CD4-positive, alpha-beta memory T cell (primary cell): Measurements from ENCODE around the gene PAX2. TPM values are rescaled to one million over a fixed set of nuclear protein-coding genes. Genes with fewer than 3 reads are reported as not detected.

Experiments used
- CTCF ChIA-PET: fragments of 350-600 bp; sonication (Branson Sonifier 250); formaldehyde crosslinking; loops from one replicate; lab custom pipeline; 2021; ENCODE audit warnings: inconsistent platforms; ENCODE audit not compliant: partially characterized antibody; lab: Charles Lee
- POLR2A ChIA-PET: fragments of 350-600 bp; sonication (Branson Sonifier 250); formaldehyde crosslinking; loops from one replicate; lab custom pipeline; 2021; ENCODE audit not compliant: partially characterized antibody; lab: Charles Lee
- DNase-seq, 5 donors: peaks; one replicate each; pipeline versions ENCODE4 v3.0.0 to v3.0.0-alpha.2; 2020 to 2022; ENCODE audit warnings: mixed read lengths in 1 of 5
- H3K27ac ChIP-seq: one replicate; pipeline ENCODE4 v1.7.0; 2013; ENCODE audit warnings: low read depth, low read length
- H3K27me3 ChIP-seq: 2 replicates; pipeline ENCODE4 v1.7.0; 2013; ENCODE audit warnings: mild to moderate bottlenecking, low read length, moderate library complexity; ENCODE audit not compliant: insufficient read depth
- H3K36me3 ChIP-seq: 2 replicates; pipeline ENCODE4 v1.7.0; 2013; ENCODE audit warnings: mild to moderate bottlenecking, low read length, moderate library complexity; ENCODE audit not compliant: insufficient read depth
- H3K4me1 ChIP-seq: 2 replicates; pipeline ENCODE4 v1.7.0; 2013; ENCODE audit warnings: mild to moderate bottlenecking, low read length, moderate library complexity; ENCODE audit not compliant: insufficient read depth
- H3K4me3 ChIP-seq, 2 donors: one replicate each; pipeline ENCODE4 v1.7.0; 2013; ENCODE audit warnings: low read length in 2 of 2, mild to moderate bottlenecking in 1 of 2
- H3K9me3 ChIP-seq, 2 donors: one replicate each; pipeline ENCODE4 v1.7.0; 2013; ENCODE audit warnings: low read length in 2 of 2, control low read depth in 1 of 2; ENCODE audit not compliant: control insufficient read depth in 1 of 2
- H3K27ac Mint-ChIP-seq, 7 donors: one replicate each; pipeline ENCODE4 v1.8.0; 2020 to 2021; ENCODE audit warnings: mixed read lengths in 7 of 7, mild to moderate bottlenecking in 6 of 7, inconsistent platforms in 3 of 7, moderate library complexity in 3 of 7
- H3K27me3 Mint-ChIP-seq, 2 donors: one replicate each; pipeline ENCODE4 v1.8.0; 2020 to 2021; ENCODE audit warnings: mixed read lengths in 2 of 2
- H3K36me3 Mint-ChIP-seq, 2 donors: one replicate each; pipeline ENCODE4 v1.8.0; 2020 to 2021; ENCODE audit warnings: mixed read lengths in 2 of 2, inconsistent platforms in 1 of 2, mild to moderate bottlenecking in 1 of 2
- H3K4me1 Mint-ChIP-seq, 4 donors: one replicate each; pipeline ENCODE4 v1.8.0; 2020 to 2021; ENCODE audit warnings: mixed read lengths in 4 of 4, mild to moderate bottlenecking in 1 of 4
- H3K4me3 Mint-ChIP-seq, 8 donors: one replicate each; pipeline ENCODE4 v1.8.0; 2020 to 2021; ENCODE audit warnings: mixed read lengths in 8 of 8, mild to moderate bottlenecking in 7 of 8, moderate library complexity in 6 of 8, inconsistent platforms in 3 of 8
- H3K9me3 Mint-ChIP-seq, 8 donors: one replicate each; pipeline ENCODE4 v1.8.0; 2020 to 2021; ENCODE audit warnings: mixed read lengths in 8 of 8, mild to moderate bottlenecking in 5 of 8, inconsistent platforms in 3 of 8, moderate library complexity in 1 of 8
- intact Hi-C: fragments of 100-400 bp; cut with micrococcal nuclease; formaldehyde crosslinking; loops from one replicate; pipeline ENCODE4 v1.15.1; 2023
- polyA plus RNA-seq, 2 donors: library from polyadenylated mRNA; unstranded; fragments of 300-500 nt; fragmentation: Illumina TruSeq; gene quantifications; one replicate each; pipeline ENCODE4 v1.2.3, GENCODE V29; 2021
- total RNA-seq, 2 experiments: library from RNA; stranded (reverse); gene quantifications; one replicate each; pipeline ENCODE4 v1.2.3, GENCODE V29; 2021

Gene PAX2
- total and polyA plus RNA-seq, 4 experiments from 2014 or later, result not detected

DNA sequence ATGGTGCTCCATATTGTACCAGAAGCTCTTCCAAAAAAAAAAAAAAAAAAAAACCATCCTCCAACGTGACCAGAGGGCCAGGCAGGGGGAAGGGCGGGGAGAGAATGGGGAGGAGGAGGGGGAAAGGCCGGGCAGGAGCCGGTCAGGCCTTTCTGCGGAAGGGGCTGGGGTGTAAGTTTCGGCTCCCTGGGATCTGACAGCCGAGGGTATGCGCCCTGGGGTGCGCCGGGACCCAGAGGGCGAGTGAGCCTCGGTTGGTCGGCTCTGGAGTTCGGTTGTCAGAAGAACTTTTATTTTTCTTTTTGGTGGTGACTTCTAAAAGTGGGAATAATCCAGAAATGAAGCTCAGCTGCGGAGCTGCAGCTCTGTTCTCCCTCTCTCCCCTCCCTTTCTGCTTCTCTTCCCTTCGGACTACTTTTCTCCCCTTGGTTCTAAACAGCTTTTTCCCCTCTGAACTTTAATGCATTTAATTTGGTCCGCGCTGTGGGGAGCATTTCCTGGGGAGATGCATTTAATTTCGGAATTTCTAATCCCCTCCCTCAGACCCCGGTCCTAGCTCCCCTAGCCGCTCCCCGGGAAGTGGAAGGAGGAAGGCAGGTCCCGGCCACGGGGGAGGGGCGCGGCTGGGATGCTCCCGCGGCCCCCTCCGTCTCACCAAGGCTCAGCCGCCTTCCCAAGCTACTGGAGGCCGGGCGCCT lies 3.9 kb upstream of the PAX2 start:
- Histone ChIP-seq H3K27ac (no peak overlapping the region), H3K27me3 (peaks cover 62% of the 10 kb centered on the region), H3K4me3 (no peak overlapping the region), H3K9me3 (no peaks in the 10 kb centered on the region), H3K36me3 (no peaks in the 10 kb centered on the region), H3K4me1 (peaks cover 34% of the 10 kb centered on the region)
- CTCF ChIA-PET, result interaction anchor here (0.5 to 1.4 kb wide), 6 partner anchors 13 to 222 kb away, joined by 3 to 4 read pairs (median 3); no protein-coding TSS in a partner anchor
- intact Hi-C loops, result loop anchor here (2.0 kb wide), 1 partner anchor 71 kb away; no protein-coding TSS in a partner anchor
- Mint-ChIP-seq H3K9me3 (peaks cover 0 to 2% (median 0%) of the 10 kb centered on the region in 8 donors), H3K36me3 (no peaks in the 10 kb centered on the region), H3K27ac (peak overlapping the region in 1 of 7 donors; percentile 15), H3K4me3 (peak overlapping the region in 1 of 8 donors; percentile 30), H3K4me1 (peaks cover 12 to 74% (median 38%) of the 10 kb centered on the region in 4 donors), H3K27me3 (peaks cover 61 to 67% of the 10 kb centered on the region in 2 donors)
- no peak for DNase-seq
- POLR2A ChIA-PET, result no interaction called here

DNA sequence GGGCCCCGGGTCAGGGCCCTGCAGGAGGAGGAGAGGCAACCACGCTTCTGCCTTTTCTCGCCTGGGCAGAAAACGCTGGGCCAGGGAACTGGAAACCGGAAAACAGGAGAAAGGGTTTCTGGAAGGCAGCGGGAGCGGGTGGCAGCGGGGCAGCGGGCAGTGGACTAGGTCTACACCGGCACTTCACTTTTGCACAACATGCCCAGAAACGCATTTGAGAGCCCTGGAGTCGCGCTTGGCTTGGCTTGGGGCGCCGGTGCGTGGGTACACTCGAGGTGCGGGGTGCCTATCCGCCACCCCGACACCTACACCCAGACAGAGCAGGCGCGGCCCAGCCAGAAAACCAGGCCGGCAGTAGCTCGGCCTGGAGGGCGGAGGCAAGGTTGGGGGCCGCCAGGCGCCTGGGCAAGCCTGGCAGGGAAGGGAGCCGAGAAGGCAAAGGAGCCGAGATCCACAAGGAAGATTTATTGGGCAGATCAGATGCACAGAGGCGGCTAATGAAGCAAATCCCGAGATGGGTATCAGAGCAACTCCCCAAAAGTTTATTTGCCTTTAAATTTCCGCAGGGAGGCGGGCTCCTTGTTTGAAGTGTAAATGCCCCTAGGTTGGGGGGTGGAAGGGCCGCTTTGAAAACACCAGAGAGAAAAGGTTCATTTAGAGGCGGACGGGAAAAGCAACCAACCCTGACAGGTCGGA lies 3.2 kb upstream of the PAX2 start:
- Histone ChIP-seq H3K27ac (no peak overlapping the region), H3K27me3 (peaks cover 62% of the 10 kb centered on the region), H3K36me3 (no peaks in the 10 kb centered on the region), H3K4me1 (peaks cover 33% of the 10 kb centered on the region), H3K9me3 (no peaks in the 10 kb centered on the region), H3K4me3 (no peak overlapping the region)
- DNase-seq, result no peak
- H3K4me1 Mint-ChIP-seq, result peaks cover 16 to 74% (median 42%) of the 10 kb centered on the region in 4 donors
- POLR2A ChIA-PET, result no interaction called here
- H3K27ac Mint-ChIP-seq, result no peak overlapping the region
- intact Hi-C loops, result loop anchor here (2.0 kb wide), 1 partner anchor 71 kb away; no protein-coding TSS in a partner anchor
- CTCF ChIA-PET, result interaction anchor here (0.5 to 2.5 kb wide), 6 partner anchors 11 to 195 kb away, joined by 3 to 13 read pairs (median 4); no protein-coding TSS in a partner anchor
- H3K9me3 Mint-ChIP-seq, result peaks cover 0 to 3% (median 0%) of the 10 kb centered on the region in 8 donors
- no peak overlapping the region for H3K4me3 Mint-ChIP-seq
- H3K36me3 Mint-ChIP-seq, result no peaks in the 10 kb centered on the region
- H3K27me3 Mint-ChIP-seq, result peaks cover 62 to 67% of the 10 kb centered on the region in 2 donors

DNA sequence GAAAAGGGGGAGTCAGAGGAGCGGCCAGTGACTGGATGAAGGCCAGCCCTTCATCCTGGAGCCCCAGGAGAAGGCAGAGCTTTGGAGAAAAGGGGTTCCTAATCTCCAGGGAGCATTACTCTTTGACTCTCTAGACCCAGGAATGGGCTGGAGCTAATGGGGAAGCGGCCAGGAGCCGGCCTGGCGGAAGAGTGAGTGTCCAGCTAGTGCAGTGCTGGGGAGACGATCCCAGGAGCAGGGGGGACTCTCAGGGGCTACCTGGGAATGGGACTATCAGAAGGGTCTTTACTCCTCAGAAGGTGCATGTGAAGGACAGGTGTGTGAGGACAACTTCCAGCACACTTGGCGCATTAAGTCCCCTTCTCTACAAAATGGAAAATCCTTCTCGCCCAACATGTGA lies 2.4 kb upstream of the PAX2 start:
- peak overlapping the region in 2 of 8 donors; percentile 45 to 69 for H3K4me3 Mint-ChIP-seq
- H3K27me3 ChIP-seq, result peaks cover 61% of the 10 kb centered on the region
- no peak overlapping the region for H3K4me3 ChIP-seq
- H3K36me3 ChIP-seq, result no peaks in the 10 kb centered on the region
- H3K4me1 ChIP-seq, result peaks cover 26% of the 10 kb centered on the region
- peaks cover 62 to 63% of the 10 kb centered on the region in 2 donors for H3K27me3 Mint-ChIP-seq
- POLR2A ChIA-PET, result no interaction called here
- peaks cover 16 to 69% (median 39%) of the 10 kb centered on the region in 4 donors for H3K4me1 Mint-ChIP-seq
- no peak for DNase-seq
- intact Hi-C loops, result loop anchor here (1.0 to 2.0 kb wide), 2 partner anchors 72 to 181 kb away; no protein-coding TSS in a partner anchor
- H3K9me3 ChIP-seq, result no peaks in the 10 kb centered on the region
- no peak overlapping the region for H3K27ac Mint-ChIP-seq
- CTCF ChIA-PET, result interaction anchor here (0.6 to 2.5 kb wide), 10 partner anchors 10 to 196 kb away, joined by 3 to 21 read pairs (median 4); no protein-coding TSS in a partner anchor
- H3K27ac ChIP-seq, result no peak overlapping the region
- no peaks in the 10 kb centered on the region for H3K36me3 Mint-ChIP-seq
- peaks cover 0 to 3% (median 0%) of the 10 kb centered on the region in 8 donors for H3K9me3 Mint-ChIP-seq

DNA sequence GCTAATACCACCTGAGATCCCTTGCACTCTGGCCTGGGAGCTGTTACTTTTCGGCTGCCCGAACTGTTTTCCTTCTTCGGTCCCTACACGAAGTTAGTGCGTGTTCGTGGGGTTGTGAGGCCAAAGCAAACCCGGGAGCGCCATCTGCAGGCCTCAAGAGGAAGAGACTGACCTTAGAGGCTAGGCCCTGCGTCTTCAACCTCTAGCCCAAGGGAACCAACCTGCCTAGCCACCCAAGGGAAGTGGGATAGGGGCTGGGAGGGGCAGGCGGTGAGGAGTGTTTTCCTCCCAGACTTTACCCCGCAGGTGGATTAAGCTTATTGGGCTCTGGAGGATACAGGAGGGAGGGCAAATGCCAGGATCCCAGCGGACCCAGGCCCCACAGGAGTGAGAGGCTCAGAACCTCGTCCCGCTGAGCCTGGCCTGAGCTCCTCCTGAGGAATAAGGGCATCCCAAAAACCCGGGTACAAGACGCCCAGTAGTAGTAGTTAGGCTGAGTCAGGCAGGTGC lies 1.7 kb upstream of the PAX2 start:
- Mint-ChIP-seq H3K4me3 (peak overlapping the region in 5 of 8 donors; percentile 29 to 84 (median 54)), H3K27ac (peak overlapping the region in 1 of 7 donors; percentile 70), H3K4me1 (peaks cover 14 to 67% (median 38%) of the 10 kb centered on the region in 4 donors), H3K36me3 (no peaks in the 10 kb centered on the region), H3K27me3 (peaks cover 55 to 60% of the 10 kb centered on the region in 2 donors), H3K9me3 (peaks cover 0 to 3% (median 0%) of the 10 kb centered on the region in 8 donors)
- intact Hi-C loops, result loop anchor here (1.0 to 2.0 kb wide), 2 partner anchors 73 to 181 kb away; no protein-coding TSS in a partner anchor
- DNase-seq, result peak in 4 of 5 donors; percentile 33 to 46 (median 45)
- no peak overlapping the region for H3K27ac ChIP-seq
- H3K9me3 ChIP-seq, result no peaks in the 10 kb centered on the region
- H3K27me3 ChIP-seq, result peaks cover 60% of the 10 kb centered on the region
- no peaks in the 10 kb centered on the region for H3K36me3 ChIP-seq
- no peak overlapping the region for H3K4me3 ChIP-seq
- peaks cover 28% of the 10 kb centered on the region for H3K4me1 ChIP-seq
- POLR2A ChIA-PET, result no interaction called here
- CTCF ChIA-PET, result interaction anchor here (0.8 to 2.5 kb wide), 9 partner anchors 10 to 197 kb away, joined by 3 to 21 read pairs (median 4); no protein-coding TSS in a partner anchor

DNA sequence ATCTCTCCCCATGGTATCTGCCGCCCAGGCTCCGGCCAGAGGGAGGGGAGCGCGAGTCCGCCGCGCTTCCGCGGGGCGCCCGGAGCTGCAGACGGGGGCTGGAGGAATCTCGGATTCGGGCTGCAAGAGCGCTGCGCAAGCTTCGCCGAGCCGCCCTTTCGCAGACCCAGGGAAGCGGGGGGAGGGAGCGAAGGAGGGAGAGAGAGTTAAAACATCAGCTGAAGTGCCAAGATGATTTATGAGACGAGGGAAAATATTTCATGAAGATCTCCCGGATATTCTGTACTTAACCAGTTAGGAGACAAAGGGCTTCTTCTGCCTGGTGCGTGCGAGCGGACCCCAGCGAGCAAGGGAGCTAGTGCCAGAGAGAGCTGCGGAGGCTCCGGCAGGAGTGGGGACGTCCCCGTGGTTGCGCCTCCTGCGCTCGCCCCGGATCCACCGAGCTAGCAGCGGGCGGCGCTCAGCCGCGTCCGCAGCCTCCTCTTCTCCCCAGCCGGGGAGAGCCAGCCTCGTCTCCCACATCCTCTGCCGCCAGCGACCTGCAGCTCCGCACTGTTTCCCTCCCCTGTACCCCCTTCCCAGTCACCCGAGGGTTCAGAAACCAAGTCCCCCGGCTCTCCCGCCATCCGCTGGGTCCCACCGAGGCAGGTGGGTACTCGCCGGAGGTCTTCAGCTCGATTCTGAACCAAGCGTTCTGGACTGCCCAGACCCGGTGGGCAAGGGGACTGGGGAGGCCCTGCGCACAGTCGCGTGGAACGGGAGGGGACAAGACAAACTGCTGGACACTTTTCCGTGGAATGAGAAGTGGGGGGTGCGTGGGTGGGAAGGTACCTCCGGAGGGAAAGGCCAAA lies 1.0 kb upstream of the PAX2 start:
- peaks cover 56% of the 10 kb centered on the region for H3K27me3 ChIP-seq
- CTCF ChIA-PET, result interaction anchor here (1.5 to 2.5 kb wide), 4 partner anchors 9 to 182 kb away, joined by 4 to 21 read pairs (median 8); no protein-coding TSS in a partner anchor
- Mint-ChIP-seq H3K9me3 (peaks cover 0 to 3% (median 0%) of the 10 kb centered on the region in 8 donors), H3K36me3 (no peaks in the 10 kb centered on the region), H3K4me3 (peak overlapping the region; percentile 15 to 66 (median 42)), H3K27me3 (peaks cover 62 to 66% of the 10 kb centered on the region in 2 donors), H3K4me1 (peaks cover 19 to 72% (median 44%) of the 10 kb centered on the region in 4 donors), H3K27ac (no peak overlapping the region)
- no peak for DNase-seq
- no peak overlapping the region for H3K27ac ChIP-seq
- no peaks in the 10 kb centered on the region for H3K36me3 ChIP-seq
- POLR2A ChIA-PET, result no interaction called here
- H3K9me3 ChIP-seq, result no peaks in the 10 kb centered on the region
- no peak overlapping the region for H3K4me3 ChIP-seq
- intact Hi-C loops, result no loop called here
- H3K4me1 ChIP-seq, result peaks cover 34% of the 10 kb centered on the region

DNA sequence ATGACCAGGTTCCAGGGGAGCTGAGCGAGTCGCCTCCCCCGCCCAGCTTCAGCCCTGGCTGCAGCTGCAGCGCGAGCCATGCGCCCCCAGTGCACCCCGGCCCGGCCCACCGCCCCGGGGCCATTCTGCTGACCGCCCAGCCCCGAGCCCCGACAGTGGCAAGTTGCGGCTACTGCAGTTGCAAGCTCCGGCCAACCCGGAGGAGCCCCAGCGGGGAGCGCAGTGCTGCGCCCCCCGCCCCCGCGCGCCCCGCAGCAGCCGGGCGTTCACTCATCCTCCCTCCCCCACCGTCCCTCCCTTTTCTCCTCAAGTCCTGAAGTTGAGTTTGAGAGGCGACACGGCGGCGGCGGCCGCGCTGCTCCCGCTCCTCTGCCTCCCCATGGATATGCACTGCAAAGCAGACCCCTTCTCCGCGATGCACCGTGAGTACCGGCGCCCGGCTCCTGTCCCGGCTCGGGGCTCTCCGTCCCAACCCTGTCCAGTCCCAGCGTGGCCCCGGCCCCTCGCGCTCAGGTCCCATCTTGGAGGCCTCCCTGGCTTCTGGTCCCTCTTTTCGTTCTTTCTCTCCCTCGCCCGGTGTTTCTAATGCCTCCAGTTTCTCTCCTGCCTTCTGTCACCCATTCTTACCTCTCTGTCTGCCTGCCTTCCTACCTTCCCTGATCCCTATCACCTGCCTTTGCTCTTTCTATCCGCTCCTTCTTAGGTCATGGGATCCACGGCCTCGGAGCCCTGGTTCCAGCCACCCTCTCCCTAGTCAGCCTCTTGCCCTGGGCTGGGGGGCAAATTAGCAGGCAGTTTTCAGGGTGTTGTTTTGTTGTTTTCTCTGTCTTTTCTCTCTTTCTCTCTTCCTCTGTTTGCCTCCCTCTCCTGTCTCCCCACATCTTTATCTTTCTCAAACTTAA lies 751 bp downstream of the PAX2 start:
- no peaks in the 10 kb centered on the region for H3K9me3 ChIP-seq
- Mint-ChIP-seq H3K27ac (peak overlapping the region in 1 of 7 donors; percentile 71), H3K9me3 (peaks cover 0 to 2% (median 0%) of the 10 kb centered on the region in 8 donors), H3K4me3 (peak overlapping the region; percentile 22 to 80 (median 62)), H3K27me3 (peaks cover 56 to 63% of the 10 kb centered on the region in 2 donors), H3K36me3 (no peaks in the 10 kb centered on the region), H3K4me1 (peaks cover 17 to 63% (median 47%) of the 10 kb centered on the region in 4 donors)
- no peaks in the 10 kb centered on the region for H3K36me3 ChIP-seq
- H3K4me1 ChIP-seq, result peaks cover 35% of the 10 kb centered on the region
- no peak for DNase-seq
- intact Hi-C loops, result no loop called here
- H3K27me3 ChIP-seq, result peaks cover 55% of the 10 kb centered on the region
- ChIA-PET POLR2A (no interaction called here), CTCF (no interaction called here)
- H3K27ac ChIP-seq, result no peak overlapping the region
- H3K4me3 ChIP-seq, result no peak overlapping the region
